ENCODE data around the gene GRM2. TPM values are rescaled to one million over a fixed set of nuclear protein-coding genes. Genes with fewer than 3 reads are reported as not detected.

The GRM2 gene
- total RNA-seq, 1 donor from 2014 or later = 0.41 TPM

GRCh38 chr3:51673181-51673801 lies 33.6 kb upstream of the GRM2 start:
- peak; percentile 3 for DNase-seq
- intact Hi-C loops (cut with micrococcal nuclease) = no loop called here
- H3K9me3 ChIP-seq (replicated peaks) = no peaks in the 10 kb centered on the region
- no peaks in the 10 kb centered on the region for H3K27me3 ChIP-seq (ENCODE audit: low read depth)
- peaks cover 24% of the 10 kb centered on the region for H3K36me3 ChIP-seq
- no peak overlapping the region for H3K4me3 ChIP-seq
- no peak for TF ChIP-seq CTCF (IDR thresholded peaks at IDR 0.05; ENCODE audit: borderline replicate concordance)
- H3K4me1 ChIP-seq = peaks cover 73% of the 10 kb centered on the region
- H3K27ac ChIP-seq (replicated peaks) = no peak overlapping the region

GRCh38 chr3:51673802-51674654 lies 32.8 kb upstream of the GRM2 start:
- H3K36me3 ChIP-seq = peaks cover 24% of the 10 kb centered on the region
- peak; percentile 3 for DNase-seq
- intact Hi-C loops (cut with micrococcal nuclease) = no loop called here

GRCh38 chr3:51675201-51675611 lies 31.7 kb upstream of the GRM2 start:
- intact Hi-C loops (cut with micrococcal nuclease) = no loop called here
- no peaks in the 10 kb centered on the region for H3K27me3 ChIP-seq (ENCODE audit: low read depth)
- no peak for TF ChIP-seq CTCF (IDR thresholded peaks at IDR 0.05; ENCODE audit: borderline replicate concordance)
- H3K4me1 ChIP-seq = peaks cover 75% of the 10 kb centered on the region
- H3K9me3 ChIP-seq (replicated peaks) = no peaks in the 10 kb centered on the region
- no peak overlapping the region for H3K27ac ChIP-seq (replicated peaks)
- DNase-seq = peak; percentile 4
- peaks cover 24% of the 10 kb centered on the region for H3K36me3 ChIP-seq
- no peak overlapping the region for H3K4me3 ChIP-seq

More at GRCh38 chr3:51673802-51674654, 32.8 kb upstream of the GRM2 start:
- no peaks in the 10 kb centered on the region for H3K27me3 ChIP-seq (ENCODE audit: low read depth)
- no peak overlapping the region for H3K27ac ChIP-seq (replicated peaks)
- H3K4me3 ChIP-seq = no peak overlapping the region
- no peak for TF ChIP-seq CTCF (IDR thresholded peaks at IDR 0.05; ENCODE audit: borderline replicate concordance)
- no peaks in the 10 kb centered on the region for H3K9me3 ChIP-seq (replicated peaks)
- peaks cover 77% of the 10 kb centered on the region for H3K4me1 ChIP-seq

GRCh38 chr3:51676102-51676640 lies 30.7 kb upstream of the GRM2 start:
- no peak overlapping the region for H3K4me3 ChIP-seq
- no peak for TF ChIP-seq CTCF (IDR thresholded peaks at IDR 0.05; ENCODE audit: borderline replicate concordance)
- H3K9me3 ChIP-seq (replicated peaks) = no peaks in the 10 kb centered on the region
- H3K36me3 ChIP-seq = peaks cover 24% of the 10 kb centered on the region
- DNase-seq = peak; percentile 2
- H3K27ac ChIP-seq (replicated peaks) = no peak overlapping the region
- intact Hi-C loops (cut with micrococcal nuclease) = no loop called here
- peaks cover 77% of the 10 kb centered on the region for H3K4me1 ChIP-seq
- no peaks in the 10 kb centered on the region for H3K27me3 ChIP-seq (ENCODE audit: low read depth)

- Histone ChIP-seq H3K4me3 (no peak overlapping the region), H3K36me3 (peaks cover 24% of the 10 kb centered on the region), H3K27me3 (ENCODE audit: low read depth) (no peaks in the 10 kb centered on the region), H3K9me3 (replicated peaks) (no peaks in the 10 kb centered on the region), H3K4me1 (peaks cover 77% of the 10 kb centered on the region), H3K27ac (replicated peaks) (no peak overlapping the region)
- intact Hi-C loops (cut with micrococcal nuclease) = no loop called here
- DNase-seq = no peak
- no peak for TF ChIP-seq CTCF (IDR thresholded peaks at IDR 0.05; ENCODE audit: borderline replicate concordance)
Measured at GRCh38 chr3:51677358-51677757, 29.5 kb upstream of the GRM2 start.
